K562 (cell line): ENCODE results near the gene WDR88. TPM values are rescaled to one million over a fixed set of nuclear protein-coding genes. Genes with fewer than 3 reads are reported as not detected.

Experiments
- BRD4 ChIP-seq: fragments of 200-600 bp; sonication (generic); IDR thresholded peaks from 2 replicates; pipeline ENCODE4 v1.6.1; 2017; ENCODE audit warnings: inconsistent platforms
- CXXC5 ChIP-seq: fragments of 250-450 bp; sonication (Bioruptor Pico); IDR thresholded peaks from 2 replicates; pipeline ENCODE4 v1.8.0; 2022; ENCODE audit warnings: inconsistent platforms, mild to moderate bottlenecking, moderate library complexity
- LARP7 ChIP-seq: fragments of 450-650 bp; IDR thresholded peaks from 2 replicates; pipeline ENCODE4 v1.6.1; 2016
- OTX1 ChIP-seq: fragments of 450-650 bp; formaldehyde crosslinking; IDR thresholded peaks from 2 replicates; pipeline ENCODE4 v1.4.0; 2022; ENCODE audit warnings: mild to moderate bottlenecking
- PKNOX1 ChIP-seq: fragments of 450-650 bp; IDR thresholded peaks from 2 replicates; pipeline ENCODE4 v1.6.1; 2016
- SMARCC2 ChIP-seq: fragments of 450-650 bp; IDR thresholded peaks from 2 replicates; pipeline ENCODE4 v1.6.1; 2017; ENCODE audit warnings: antibody characterized with exemption, moderate library complexity, mild to moderate bottlenecking, low read depth
- SOX6 ChIP-seq: fragments of 450-650 bp; IDR thresholded peaks from 2 replicates; pipeline ENCODE4 v1.6.1; 2014; ENCODE audit warnings: mild to moderate bottlenecking
- TFAM ChIP-seq: fragments of 250-450 bp; sonication (Bioruptor Pico); conservative IDR thresholded peaks from 2 replicates; pipeline ENCODE4 v1.5.0; 2021; ENCODE audit warnings: mild to moderate bottlenecking, moderate library complexity
- ZBTB34 ChIP-seq: fragments of 250-450 bp; sonication (Bioruptor Pico); IDR thresholded peaks from 2 replicates; pipeline ENCODE4 v1.8.0; 2021; ENCODE audit warnings: mild to moderate bottlenecking, moderate library complexity
- ZMIZ1 ChIP-seq, 2 experiments: fragments of 150-350 bp in 1 of 2; IDR thresholded peaks; 2 replicates each; pipeline ENCODE4 v1.6.1; 2012 to 2016; ENCODE audit warnings: low read depth in 2 of 2, low read length in 2 of 2, mild to moderate bottlenecking in 1 of 2, moderate library complexity in 1 of 2
- ZNF224 ChIP-seq: sonication (generic); formaldehyde crosslinking; IDR thresholded peaks from 2 replicates; pipeline ENCODE4 v1.8.0; 2022; ENCODE audit warnings: mild to moderate bottlenecking, missing genetic modification reagents
- ZNF445 ChIP-seq: fragments of 250-450 bp; sonication (Bioruptor Pico); IDR thresholded peaks from 2 replicates; pipeline ENCODE4 v1.4.0; 2020; ENCODE audit warnings: low read depth, mild to moderate bottlenecking, moderate library complexity
- ZNF592 ChIP-seq: fragments of 450-650 bp; IDR thresholded peaks from 2 replicates; pipeline ENCODE4 v1.6.1; 2017; ENCODE audit warnings: antibody characterized with exemption, mild to moderate bottlenecking
- ZNF639 ChIP-seq, 2 experiments: fragments of 200-800 bp in 1 of 2; sonication (Bioruptor generic) in 1 of 2; sonication (generic) in 1 of 2; formaldehyde crosslinking in 1 of 2; IDR thresholded peaks in 1 of 2; conservative IDR thresholded peaks in 1 of 2; 2 replicates each; pipeline versions ENCODE4 v1.5.0 to v1.6.1; 2016 to 2020; ENCODE audit warnings: missing compliant biosample characterization in 1 of 2, missing genetic modification characterization in 1 of 2, missing genetic modification reagents in 1 of 2
- polyA plus RNA-seq, 8 experiments: library from polyadenylated mRNA; depleted of rRNA in 4 of 8; stranded (reverse) in 5 of 8; unstranded in 3 of 8; fragments of >200 nt; fragmentation: Nextera tagmentation in 2 of 8; fragmentation: Illumina TruSeq in 1 of 8; extraction: Ambion mirVana in 2 of 8; extraction: Trizol in 1 of 8; gene quantifications; 2 replicates each; pipeline versions ENCODE4 v1.2.1 to v1.2.3, GENCODE V29; 2011 to 2014; ENCODE audit warnings: inconsistent platforms in 1 of 8, missing spikeins in 1 of 8
- total RNA-seq, 7 experiments: library from RNA; depleted of rRNA in 6 of 7; stranded (reverse); fragments of >200 nt in 6 of 7; fragmentation: Illumina TruSeq in 2 of 7; extraction: Trizol in 2 of 7; gene quantifications; 2 replicates each; pipeline versions ENCODE4 v1.2.1 to v1.2.3, GENCODE V29; 2011 to 2021; ENCODE audit warnings: low replicate concordance in 1 of 7

The WDR88 gene
- total and polyA plus RNA-seq, 9 of the 15 experiments (the other 6 are each of a cell fraction or from before 2014, with no cell fraction given) = 0.03 to 0.04 TPM; not detected in 7

GRCh38 chr19:33124207-33125098, 7.5 kb upstream of the WDR88 start (continued):
- peak; percentile 95 for TF ChIP-seq SMARCC2
- TF ChIP-seq BRD4 = no peak
- peak; percentile 98 for TF ChIP-seq CXXC5 (CRISPR knock-in tag)
- TF ChIP-seq TFAM (CRISPR knock-in tag) = no peak
- TF ChIP-seq ZNF592 = 0 out of 2 replicates have a peak, but pooled peaks have one; percentile 15
- no peak for TF ChIP-seq ZBTB34 (CRISPR knock-in tag)
- TF ChIP-seq LARP7 = no peak
- 0 out of 2 replicates have a peak, but pooled peaks have one; percentile 30 for TF ChIP-seq OTX1 (CRISPR knock-in tag)
- TF ChIP-seq SOX6 = peak; percentile 100
- TF ChIP-seq PKNOX1 = peak; percentile 88
- no peak for TF ChIP-seq ZNF445 (CRISPR knock-in tag)
- no peak for TF ChIP-seq ZNF224 (CRISPR knock-in tag)
- peak in 1 of 2 experiments; percentile 90; a peak in 2 of 4 replicates for TF ChIP-seq ZMIZ1 (IDR thresholded peaks at IDR 0.05; ENCODE audit: low read depth in 2 of 2, low read length in 2 of 2)
- peak in 1 of 2 experiments; percentile 80; a peak in 2 of 4 replicates for TF ChIP-seq ZNF639 (CRISPR knock-in tag; conservative IDR thresholded peaks at IDR 0.05 in 1 of 2, IDR thresholded peaks at IDR 0.05 in 1 of 2)
